Measurements from ENCODE around the gene FSTL1.

The FSTL1 gene

GRCh38 chr3:120469440-120469839 lies 18.6 kb upstream of the FSTL1 start:
- TF ChIP-seq ZNF248 (tag by site-specific recombination; IDR thresholded peaks at IDR 0.05), result no peak
- TF ChIP-seq ZBTB44 (tag by site-specific recombination; IDR thresholded peaks at IDR 0.05), result no peak
- no peak for TF ChIP-seq ZNF785 (tag by site-specific recombination; IDR thresholded peaks at IDR 0.05)
- no peak for TF ChIP-seq ZNF202 (tag by site-specific recombination; IDR thresholded peaks at IDR 0.05; ENCODE audit: borderline replicate concordance)
- TF ChIP-seq ZNF704 (tag by site-specific recombination; IDR thresholded peaks at IDR 0.05), result no peak
- TF ChIP-seq ZNF266 (tag by site-specific recombination; IDR thresholded peaks at IDR 0.05; ENCODE audit: low read depth), result no peak
- no peak for TF ChIP-seq SCRT2 (tag by site-specific recombination; IDR thresholded peaks at IDR 0.05)
- no peak for TF ChIP-seq KLF1 (tag by site-specific recombination; IDR thresholded peaks at IDR 0.05)
- TF ChIP-seq ZNF792 (tag by site-specific recombination; IDR thresholded peaks at IDR 0.05), result no peak
- TF ChIP-seq ZFHX2 (tag by site-specific recombination; conservative IDR thresholded peaks at IDR 0.05), result no peak
- no peak for TF ChIP-seq ZNF292 (tag by site-specific recombination; IDR thresholded peaks at IDR 0.05; ENCODE audit: borderline replicate concordance, low read depth)
- TF ChIP-seq ZNF747 (tag by site-specific recombination; IDR thresholded peaks at IDR 0.05), result no peak
- no peak for TF ChIP-seq ELK4 (IDR thresholded peaks at IDR 0.05; ENCODE audit: borderline replicate concordance, low read depth, low read length)
- no peak for TF ChIP-seq ZNF10 (tag by site-specific recombination; IDR thresholded peaks at IDR 0.05)
- no peak for TF ChIP-seq ZNF404 (tag by site-specific recombination; IDR thresholded peaks at IDR 0.05)
- no peak for TF ChIP-seq PRDM2 (tag by site-specific recombination; IDR thresholded peaks at IDR 0.05; ENCODE audit: borderline replicate concordance)
- no peak for TF ChIP-seq ZNF521 (tag by site-specific recombination; IDR thresholded peaks at IDR 0.05)
- no peak for TF ChIP-seq ZNF658 (tag by site-specific recombination; IDR thresholded peaks at IDR 0.05)
- H3K4me3 ChIP-seq (ENCODE audit: low read depth, low read length), result no peak overlapping the region
- H3K4me1 ChIP-seq (ENCODE audit: control insufficient read depth, insufficient read depth, low read length), result no peaks in the 10 kb centered on the region
- ChIA-PET CTCF (interaction anchor here (0.6 kb wide), 1 partner anchor 13 kb away, joined by 3 read pairs; no protein-coding TSS in a partner anchor), POLR2A (no interaction called here)
- no peak overlapping the region for H3K27ac ChIP-seq (ENCODE audit: extremely low read depth, low read depth, low read length)
- no peaks in the 10 kb centered on the region for H3K9me3 ChIP-seq (ENCODE audit: control insufficient read depth, insufficient read depth, low read depth, low read length)
- no peaks in the 10 kb centered on the region for H3K36me3 ChIP-seq (ENCODE audit: control insufficient read depth in 2 of 2, insufficient read depth in 1 of 2, low read length in 2 of 2)
